Kidney epithelial cell (primary cell): ENCODE data around the gene GABBR2. TPM values are rescaled to one million over a fixed set of nuclear protein-coding genes. Genes with fewer than 3 reads are reported as not detected.

Experiments used
- DNase-seq: peaks from one replicate; pipeline ENCODE4 v3.0.0-alpha.2; 2010; ENCODE audit warnings: low read depth
- H3K27me3 ChIP-seq: 2 replicates; pipeline ENCODE4 v1.6.0; 2011; ENCODE audit warnings: low read length; ENCODE audit not compliant: control insufficient read depth, insufficient read depth
- H3K36me3 ChIP-seq: 2 replicates; pipeline ENCODE4 v1.5.1; 2011; ENCODE audit warnings: low read length; ENCODE audit not compliant: control insufficient read depth, insufficient read depth
- H3K4me3 ChIP-seq: 2 replicates; pipeline ENCODE4 v1.5.1; 2011; ENCODE audit warnings: low read depth, mild to moderate bottlenecking, control low read depth, low read length
- CTCF ChIP-seq: IDR thresholded peaks from 2 replicates; pipeline ENCODE4 v1.5.1; 2011; ENCODE audit warnings: mild to moderate bottlenecking, moderate library complexity, low read length, control low read depth, inconsistent platforms; ENCODE audit not compliant: insufficient read depth, poor library complexity, severe bottlenecking
- total RNA-seq: library from RNA; depleted of rRNA; stranded (reverse); fragments of >200 nt; gene quantifications from 2 replicates; pipeline ENCODE4 v1.2.3, GENCODE V29; 2015

GABBR2 gene
- total RNA-seq, 1 donor from 2014 or later = 10.8 TPM

- no peaks in the 10 kb centered on the region for H3K36me3 ChIP-seq
- TF ChIP-seq CTCF = no peak
- H3K4me3 ChIP-seq = no peak overlapping the region
- DNase-seq = no peak
- no peaks in the 10 kb centered on the region for H3K27me3 ChIP-seq
These were observed 174.9 kb downstream of the GABBR2 start for GRCh38 chr9:98533866-98534265.

GRCh38 chr9:98533132-98533531 is 175.6 kb downstream of the GABBR2 start:
- Histone ChIP-seq H3K36me3 (no peaks in the 10 kb centered on the region), H3K27me3 (no peaks in the 10 kb centered on the region), H3K4me3 (no peak overlapping the region)
- no peak for DNase-seq
- TF ChIP-seq CTCF = no peak

GRCh38 chr9:98532574-98532973 is 176.2 kb downstream of the GABBR2 start:
- no peak for DNase-seq
- Histone ChIP-seq H3K4me3 (no peak overlapping the region), H3K36me3 (no peaks in the 10 kb centered on the region), H3K27me3 (no peaks in the 10 kb centered on the region)
- TF ChIP-seq CTCF = no peak

- DNase-seq = no peak
- no peak for TF ChIP-seq CTCF
- Histone ChIP-seq H3K4me3 (no peak overlapping the region), H3K36me3 (no peaks in the 10 kb centered on the region), H3K27me3 (no peaks in the 10 kb centered on the region)
These were observed 176.6 kb downstream of the GABBR2 start for GRCh38 chr9:98532147-98532546.

- DNase-seq = no peak
- H3K4me3 ChIP-seq = no peak overlapping the region
- H3K36me3 ChIP-seq = no peaks in the 10 kb centered on the region
- TF ChIP-seq CTCF = no peak
- no peaks in the 10 kb centered on the region for H3K27me3 ChIP-seq
These were observed 177.8 kb downstream of the GABBR2 start for GRCh38 chr9:98530806-98531386.

- DNase-seq = no peak
- Histone ChIP-seq H3K4me3 (no peak overlapping the region), H3K27me3 (no peaks in the 10 kb centered on the region), H3K36me3 (no peaks in the 10 kb centered on the region)
- TF ChIP-seq CTCF = no peak
These were observed 178.5 kb downstream of the GABBR2 start for GRCh38 chr9:98530275-98530674.
